ENCODE measurements around the gene FZD1. TPM values are rescaled to one million over a fixed set of nuclear protein-coding genes. Genes with fewer than 3 reads are reported as not detected.

Gene FZD1
- total RNA-seq, 1 experiment from 2014 or later, result 3.7 TPM

DNA sequence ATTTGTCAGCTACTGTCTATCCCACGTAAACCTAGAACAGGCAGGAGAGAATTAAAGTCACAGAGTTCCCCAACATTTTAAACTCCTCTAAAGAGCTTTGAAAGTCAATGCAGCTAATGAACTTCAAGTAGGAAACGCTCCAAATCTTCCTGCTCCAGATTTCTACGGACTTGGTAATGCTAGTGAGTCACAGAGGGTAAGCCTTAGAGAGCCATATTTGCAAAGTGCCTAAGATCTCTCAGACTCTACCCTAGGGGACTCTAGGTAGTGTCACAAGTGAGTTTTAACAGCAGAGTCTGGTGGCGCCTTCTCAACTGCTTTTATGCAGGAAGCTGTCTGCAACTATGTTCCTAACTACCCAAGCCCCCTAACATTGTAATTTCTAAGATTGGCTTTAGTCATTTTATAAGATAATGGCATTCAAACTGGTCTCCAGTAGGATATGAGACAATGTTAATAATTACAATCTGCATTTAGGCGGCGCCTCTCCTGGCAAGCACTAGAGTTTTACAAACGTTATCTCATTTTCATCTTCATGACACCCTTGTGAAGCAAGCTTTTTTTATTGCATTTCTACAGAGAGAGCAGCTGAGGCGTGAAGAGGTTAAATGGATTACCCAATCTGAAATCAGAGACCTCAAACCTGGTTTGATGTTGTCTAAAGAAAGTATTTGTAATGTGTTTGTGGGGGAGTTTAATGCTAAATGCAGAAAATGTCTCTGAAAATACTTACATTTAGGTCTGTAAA is 22.0 kb upstream of the FZD1 start:
- ATAC-seq, result 0 out of 2 replicates have a peak, but pooled peaks have one; percentile 30
- H3K4me2 ChIP-seq (ENCODE audit: low read length), result no peak overlapping the region
- H3K4me3 ChIP-seq (replicated peaks in 1 of 2; ENCODE audit: low read depth in 1 of 2, low read length in 2 of 2), result no peak overlapping the region
- H3K27ac ChIP-seq (ENCODE audit: low read depth, low read length), result no peak overlapping the region
- DNase-seq (ENCODE audit: low read depth, low spot score), result no peak
- H3K36me3 ChIP-seq (ENCODE audit: control insufficient read depth in 1 of 2, insufficient read depth in 2 of 2, low read length in 2 of 2), result no peaks in the 10 kb centered on the region
- H3K79me2 ChIP-seq (ENCODE audit: insufficient read depth, low read length), result no peaks in the 10 kb centered on the region
- no peaks in the 10 kb centered on the region for H3K27me3 ChIP-seq (ENCODE audit: insufficient read depth, low read length)
- H3K9me2 ChIP-seq (ENCODE audit: insufficient read depth), result no peaks in the 10 kb centered on the region
- intact Hi-C loops (cut with micrococcal nuclease), result no loop called here
- BruUV-seq (replicated peaks), result no TSS peak
- H2AFZ ChIP-seq (ENCODE audit: low read depth, low read length, poor library complexity, severe bottlenecking), result no peak overlapping the region
- no peaks in the 10 kb centered on the region for H3K9me3 ChIP-seq (ENCODE audit: control insufficient read depth in 1 of 2, insufficient read depth in 1 of 2, low read depth in 1 of 2, low read length in 2 of 2)
- peaks cover 2 to 4% of the 10 kb centered on the region in 2 experiments; a peak in 3 of 4 replicates for H3K4me1 ChIP-seq (ENCODE audit: control insufficient read depth in 1 of 2, insufficient read depth in 2 of 2, low read length in 2 of 2)
- CTCF ChIA-PET, result no interaction called here
- POLR2A ChIA-PET, result no interaction called here
- RAD21 ChIA-PET (ENCODE audit: low non-redundant PET in 1 of 2, low total read pairs in 2 of 2, uncharacterized antibody in 2 of 2, unreplicated experiment in 2 of 2), result no interaction called here
- no peak for TF ChIP-seq POLR2AphosphoS5 (IDR thresholded peaks at IDR 0.05; ENCODE audit: low read depth, low read length)
- TF ChIP-seq, protein P1, sequence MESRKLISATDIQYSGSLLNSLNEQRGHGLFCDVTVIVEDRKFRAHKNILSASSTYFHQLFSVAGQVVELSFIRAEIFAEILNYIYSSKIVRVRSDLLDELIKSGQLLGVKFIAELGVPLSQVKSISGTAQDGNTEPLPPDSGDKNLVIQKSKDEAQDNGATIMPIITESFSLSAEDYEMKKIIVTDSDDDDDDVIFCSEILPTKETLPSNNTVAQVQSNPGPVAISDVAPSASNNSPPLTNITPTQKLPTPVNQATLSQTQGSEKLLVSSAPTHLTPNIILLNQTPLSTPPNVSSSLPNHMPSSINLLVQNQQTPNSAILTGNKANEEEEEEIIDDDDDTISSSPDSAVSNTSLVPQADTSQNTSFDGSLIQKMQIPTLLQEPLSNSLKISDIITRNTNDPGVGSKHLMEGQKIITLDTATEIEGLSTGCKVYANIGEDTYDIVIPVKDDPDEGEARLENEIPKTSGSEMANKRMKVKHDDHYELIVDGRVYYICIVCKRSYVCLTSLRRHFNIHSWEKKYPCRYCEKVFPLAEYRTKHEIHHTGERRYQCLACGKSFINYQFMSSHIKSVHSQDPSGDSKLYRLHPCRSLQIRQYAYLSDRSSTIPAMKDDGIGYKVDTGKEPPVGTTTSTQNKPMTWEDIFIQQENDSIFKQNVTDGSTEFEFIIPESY (IDR thresholded peaks at IDR 0.05; ENCODE audit: extremely low read depth, insufficient replicate concordance, low read length), result no peak
- no peak for TF ChIP-seq EZH2phosphoT487 (IDR thresholded peaks at IDR 0.05; ENCODE audit: borderline replicate concordance)
- TF ChIP-seq, protein P2, sequence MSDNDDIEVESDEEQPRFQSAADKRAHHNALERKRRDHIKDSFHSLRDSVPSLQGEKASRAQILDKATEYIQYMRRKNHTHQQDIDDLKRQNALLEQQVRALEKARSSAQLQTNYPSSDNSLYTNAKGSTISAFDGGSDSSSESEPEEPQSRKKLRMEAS (IDR thresholded peaks at IDR 0.05), result no peak
- TF ChIP-seq POLR2A (IDR thresholded peaks at IDR 0.05; ENCODE audit: borderline replicate concordance, extremely low read depth, insufficient read depth, insufficient read length), result no peak
- TF ChIP-seq JUND (IDR thresholded peaks at IDR 0.05), result no peak
- TF ChIP-seq EGR1 (IDR thresholded peaks at IDR 0.05; ENCODE audit: low read depth), result no peak
- no peak for TF ChIP-seq EZH2 (IDR thresholded peaks at IDR 0.05)
- no peak for TF ChIP-seq ZNF274 (IDR thresholded peaks at IDR 0.05; ENCODE audit: low read depth, low read length)
- no peak for TF ChIP-seq SP1 (IDR thresholded peaks at IDR 0.05; ENCODE audit: low read depth)
- TF ChIP-seq ATF3 (IDR thresholded peaks at IDR 0.05), result no peak
- TF ChIP-seq TCF7L2 (IDR thresholded peaks at IDR 0.05; ENCODE audit: borderline replicate concordance, extremely low read depth, insufficient read depth, insufficient read length), result no peak
- no peak for TF ChIP-seq CBX3 (IDR thresholded peaks at IDR 0.05; ENCODE audit: low read depth)
- no peak for TF ChIP-seq SRF (IDR thresholded peaks at IDR 0.05; ENCODE audit: low read depth)
- TF ChIP-seq ELF1 (IDR thresholded peaks at IDR 0.05; ENCODE audit: borderline replicate concordance, low read depth), result no peak
- TF ChIP-seq YY1 (IDR thresholded peaks at IDR 0.05; ENCODE audit: extremely low read depth, insufficient replicate concordance, low read depth, low read length), result no peak
- TF ChIP-seq CTCF (IDR thresholded peaks at IDR 0.05 in 2 of 3, conservative IDR thresholded peaks at IDR 0.05 in 1 of 3; ENCODE audit: borderline replicate concordance in 1 of 3, insufficient read depth in 1 of 3, low read depth in 2 of 3, low read length in 2 of 3), result no peak
- no peaks in the 10 kb centered on the region for H4K20me1 ChIP-seq (ENCODE audit: insufficient read depth)
- no peak overlapping the region for H3K9ac ChIP-seq (ENCODE audit: low read length)
